Measurements from ENCODE around the gene FOXM1. TPM values are rescaled to one million over a fixed set of nuclear protein-coding genes. Genes with fewer than 3 reads are reported as not detected.

The FOXM1 gene
- total RNA-seq, 1 experiment from 2014 or later = 118 TPM

- TF ChIP-seq FOXP4 (CRISPR knock-in tag; IDR thresholded peaks at IDR 0.05) = peak; percentile 93
- TF ChIP-seq STAT6 (CRISPR knock-in tag; conservative IDR thresholded peaks at IDR 0.05; ENCODE audit: low read depth) = no peak
- TF ChIP-seq KAT7 (CRISPR knock-in tag; IDR thresholded peaks at IDR 0.05; ENCODE audit: borderline replicate concordance) = peak; percentile 80; the same call in 1 of the 2 replicates
- 0 out of 2 replicates have a peak, but pooled peaks have one; percentile 63 for TF ChIP-seq ATF6 (CRISPR knock-in tag; IDR thresholded peaks at IDR 0.05)
- TF ChIP-seq TEAD1 (CRISPR knock-in tag; IDR thresholded peaks at IDR 0.05) = peak; percentile 83
- peak; percentile 86 for TF ChIP-seq CREM (CRISPR knock-in tag; IDR thresholded peaks at IDR 0.05)
- peak; percentile 92; the same call in 1 of the 2 replicates for TF ChIP-seq ARID4B (CRISPR knock-in tag; IDR thresholded peaks at IDR 0.05; ENCODE audit: borderline replicate concordance)
- TF ChIP-seq ESRRA (CRISPR knock-in tag; IDR thresholded peaks at IDR 0.05; ENCODE audit: borderline replicate concordance) = peak; percentile 93
- no peak for TF ChIP-seq JAZF1 (CRISPR knock-in tag; IDR thresholded peaks at IDR 0.05)
These were observed 64.4 kb downstream of the FOXM1 start, which contains the start of gene ITFG2 (continued) for GRCh38 chr12:2812290-2813213.

GRCh38 chr12:2811801-2812200, 65.2 kb downstream of the FOXM1 start:
- no peaks in the 10 kb centered on the region for H3K27me3 Mint-ChIP-seq (ENCODE audit: low read depth)
- DNase-seq (ENCODE audit: low spot score) (no peak), ATAC-seq (no peak)
- peak overlapping the region; percentile 70 for H3K27ac Mint-ChIP-seq
- peaks cover 9% of the 10 kb centered on the region for H3K36me3 Mint-ChIP-seq
- peaks cover 13% of the 10 kb centered on the region for H3K4me1 Mint-ChIP-seq
- ChIA-PET CTCF (interaction anchor here (0.6 to 2.6 kb wide), 5 partner anchors 16 to 131 kb away, joined by 3 to 10 read pairs (median 6); no protein-coding TSS in a partner anchor), POLR2A (interaction anchor here (1.1 kb wide), 1 partner anchor 16 kb away, joined by 3 read pairs; no protein-coding TSS in a partner anchor)
- peak overlapping the region; percentile 99 for H3K4me3 Mint-ChIP-seq
- no peaks in the 10 kb centered on the region for H3K9me3 Mint-ChIP-seq
- TF ChIP-seq JAZF1 (CRISPR knock-in tag; IDR thresholded peaks at IDR 0.05) (no peak), TP53 (CRISPR knock-in tag; IDR thresholded peaks at IDR 0.05) (no peak), RORB (CRISPR knock-in tag; IDR thresholded peaks at IDR 0.05) (no peak), CDX4 (CRISPR knock-in tag; IDR thresholded peaks at IDR 0.05; ENCODE audit: borderline replicate concordance) (no peak), SMAD3 (CRISPR knock-in tag; IDR thresholded peaks at IDR 0.05; ENCODE audit: borderline replicate concordance) (no peak), ELF4 (CRISPR knock-in tag; IDR thresholded peaks at IDR 0.05; ENCODE audit: low read depth) (no peak), KAT7 (CRISPR knock-in tag; IDR thresholded peaks at IDR 0.05; ENCODE audit: borderline replicate concordance) (no peak), ZNF532 (CRISPR knock-in tag; IDR thresholded peaks at IDR 0.05; ENCODE audit: borderline replicate concordance) (no peak), ZNF263 (CRISPR knock-in tag; IDR thresholded peaks at IDR 0.05; ENCODE audit: low read depth) (no peak), EMX1 (CRISPR knock-in tag; IDR thresholded peaks at IDR 0.05) (no peak), TEAD1 (CRISPR knock-in tag; IDR thresholded peaks at IDR 0.05) (no peak)
